DOHH2 (cell line): Measurements from ENCODE around the gene JADE3.

ENCODE experiments used
- H3F3A ChIP-seq: fragments of 200-600 bp; sonication (generic), shearing (Covaris generic); 2 replicates; pipeline ENCODE4 v1.6.0; 2016; ENCODE audit warnings: antibody characterized with exemption, mild to moderate bottlenecking; ENCODE audit not compliant: control insufficient read depth, insufficient read depth
- H3K27ac ChIP-seq: fragments of 200-600 bp; sonication (generic); 2 replicates; pipeline ENCODE4 v1.5.1; 2014; ENCODE audit warnings: low read depth, mild to moderate bottlenecking, low read length, moderate library complexity
- H3K27me3 ChIP-seq: fragments of 200-600 bp; sonication (generic); 2 replicates; pipeline ENCODE4 v1.6.1; 2014; ENCODE audit warnings: mild to moderate bottlenecking, low read length, mixed read lengths; ENCODE audit not compliant: control insufficient read depth
- H3K36me3 ChIP-seq: fragments of 200-600 bp; sonication (generic); 2 replicates; pipeline ENCODE4 v1.6.1; 2014; ENCODE audit warnings: mild to moderate bottlenecking, low read length, moderate library complexity, mixed read lengths; ENCODE audit not compliant: control insufficient read depth
- H3K4me1 ChIP-seq: fragments of 200-600 bp; sonication (generic); 2 replicates; pipeline ENCODE4 v1.6.1; 2014; ENCODE audit warnings: mild to moderate bottlenecking, low read length, mixed read lengths; ENCODE audit not compliant: control insufficient read depth
- H3K4me2 ChIP-seq: fragments of 200-600 bp; sonication (generic); 2 replicates; pipeline ENCODE4 v1.6.0; 2014; ENCODE audit warnings: mild to moderate bottlenecking, low read length, moderate library complexity
- H3K4me3 ChIP-seq: fragments of 200-600 bp; sonication (generic); 2 replicates; pipeline ENCODE4 v1.5.1; 2014; ENCODE audit warnings: mild to moderate bottlenecking, low read length, mixed read lengths
- H3K79me2 ChIP-seq: fragments of 200-600 bp; sonication (generic); 2 replicates; pipeline ENCODE4 v1.6.1; 2014; ENCODE audit warnings: mild to moderate bottlenecking, low read length, mixed read lengths; ENCODE audit not compliant: control insufficient read depth
- H3K9me2 ChIP-seq: fragments of 200-600 bp; sonication (generic); replicated peaks from 2 replicates; pipeline ENCODE4 v1.6.1; 2014; ENCODE audit warnings: mild to moderate bottlenecking, low read length, mixed read lengths; ENCODE audit not compliant: control insufficient read depth
- H3K9me3 ChIP-seq: fragments of 200-600 bp; sonication (generic); 2 replicates; pipeline ENCODE4 v1.6.1; 2014; ENCODE audit warnings: antibody characterized with exemption, low read length, mixed read lengths; ENCODE audit not compliant: control insufficient read depth, insufficient read depth
- H4K20me1 ChIP-seq: fragments of 200-600 bp; sonication (generic); 2 replicates; pipeline ENCODE4 v1.6.0; 2014; ENCODE audit warnings: low read depth, mild to moderate bottlenecking, antibody characterized with exemption, low read length, moderate library complexity; ENCODE audit not compliant: control insufficient read depth, insufficient read depth
- CTCF ChIP-seq: fragments of 200-600 bp; sonication (generic); IDR thresholded peaks from one replicate; pipeline ENCODE4 v1.5.1; 2014; ENCODE audit warnings: antibody characterized with exemption, mild to moderate bottlenecking, low read depth, low read length; ENCODE audit not compliant: poor library complexity, severe bottlenecking
- EZH2phosphoT487 ChIP-seq: fragments of 200-600 bp; sonication (generic); IDR thresholded peaks from 2 replicates; pipeline ENCODE4 v1.6.1; 2017; ENCODE audit warnings: borderline replicate concordance, mild to moderate bottlenecking, antibody characterized with exemption, low read length, moderate library complexity, mixed read lengths

The JADE3 gene

GRCh38 chrX:47091149-47091775 is 179.0 kb downstream of the JADE3 start:
- no peaks in the 10 kb centered on the region for H3F3A ChIP-seq
- no peak overlapping the region for H3K4me2 ChIP-seq
- no peak overlapping the region for H3K4me3 ChIP-seq
- no peaks in the 10 kb centered on the region for H3K36me3 ChIP-seq
- H3K79me2 ChIP-seq, result no peaks in the 10 kb centered on the region
- no peaks in the 10 kb centered on the region for H3K4me1 ChIP-seq
- no peaks in the 10 kb centered on the region for H3K9me3 ChIP-seq
- no peaks in the 10 kb centered on the region for H3K9me2 ChIP-seq
- no peak for TF ChIP-seq EZH2phosphoT487
- no peak for TF ChIP-seq CTCF
- H3K27ac ChIP-seq, result no peak overlapping the region
- H4K20me1 ChIP-seq, result no peaks in the 10 kb centered on the region
- H3K27me3 ChIP-seq, result no peaks in the 10 kb centered on the region

- Histone ChIP-seq H3K9me2 (no peaks in the 10 kb centered on the region), H3K4me1 (no peaks in the 10 kb centered on the region), H3K9me3 (no peaks in the 10 kb centered on the region), H3K4me2 (no peak overlapping the region), H3K4me3 (no peak overlapping the region), H3F3A (no peaks in the 10 kb centered on the region), H3K27me3 (no peaks in the 10 kb centered on the region), H3K27ac (no peak overlapping the region), H3K79me2 (no peaks in the 10 kb centered on the region), H3K36me3 (no peaks in the 10 kb centered on the region), H4K20me1 (no peaks in the 10 kb centered on the region)
- peak; percentile 48 for TF ChIP-seq CTCF
- no peak for TF ChIP-seq EZH2phosphoT487
Measured at GRCh38 chrX:47093248-47093647, 181.0 kb downstream of the JADE3 start.

- no peaks in the 10 kb centered on the region for H3K9me2 ChIP-seq
- TF ChIP-seq CTCF (no peak), EZH2phosphoT487 (no peak)
- H3K27me3 ChIP-seq, result no peaks in the 10 kb centered on the region
- no peaks in the 10 kb centered on the region for H3K79me2 ChIP-seq
- no peaks in the 10 kb centered on the region for H3K36me3 ChIP-seq
- H4K20me1 ChIP-seq, result no peaks in the 10 kb centered on the region
- H3K27ac ChIP-seq, result no peak overlapping the region
- no peak overlapping the region for H3K4me2 ChIP-seq
- no peaks in the 10 kb centered on the region for H3F3A ChIP-seq
- no peaks in the 10 kb centered on the region for H3K9me3 ChIP-seq
- H3K4me1 ChIP-seq, result no peaks in the 10 kb centered on the region
- H3K4me3 ChIP-seq, result no peak overlapping the region
Measured at GRCh38 chrX:47093860-47094259, 181.6 kb downstream of the JADE3 start.

- Histone ChIP-seq H3K79me2 (no peaks in the 10 kb centered on the region), H3K4me2 (no peak overlapping the region), H3K36me3 (no peaks in the 10 kb centered on the region), H3K27me3 (no peaks in the 10 kb centered on the region), H3K9me3 (no peaks in the 10 kb centered on the region), H3K27ac (no peak overlapping the region), H4K20me1 (no peaks in the 10 kb centered on the region), H3K4me1 (no peaks in the 10 kb centered on the region), H3F3A (no peaks in the 10 kb centered on the region), H3K9me2 (no peaks in the 10 kb centered on the region), H3K4me3 (no peak overlapping the region)
- TF ChIP-seq EZH2phosphoT487, result no peak
- TF ChIP-seq CTCF, result no peak
Measured at GRCh38 chrX:47097018-47097417, 184.8 kb downstream of the JADE3 start.
